ENCODE results near the gene DEPDC7. TPM values are rescaled to one million over a fixed set of nuclear protein-coding genes. Genes with fewer than 3 reads are reported as not detected.

DEPDC7 gene

GRCh38 chr11:33064033-33064825, 48.6 kb downstream of the DEPDC7 start:
- Histone ChIP-seq H3K4me2 (ENCODE audit: low read length) (no peak overlapping the region), H3K27me3 (ENCODE audit: control insufficient read depth, insufficient read depth, low read length) (no peaks in the 10 kb centered on the region), H3K9ac (ENCODE audit: low read depth, low read length) (no peak overlapping the region), H3K4me1 (ENCODE audit: control insufficient read depth, insufficient read depth, low read length) (peaks cover 14% of the 10 kb centered on the region), H3K4me3 (ENCODE audit: low read length) (no peak overlapping the region), H3K36me3 (ENCODE audit: insufficient read depth, low read length) (peaks cover 42% of the 10 kb centered on the region), H3K9me3 (replicated peaks; ENCODE audit: low read length) (no peaks in the 10 kb centered on the region)

GRCh38 chr11:33064866-33065265, 49.2 kb downstream of the DEPDC7 start:
- Histone ChIP-seq H3K9ac (ENCODE audit: low read depth, low read length) (no peak overlapping the region), H3K27me3 (ENCODE audit: control insufficient read depth, insufficient read depth, low read length) (no peaks in the 10 kb centered on the region), H3K4me2 (ENCODE audit: low read length) (no peak overlapping the region), H3K36me3 (ENCODE audit: insufficient read depth, low read length) (peaks cover 40% of the 10 kb centered on the region), H3K9me3 (replicated peaks; ENCODE audit: low read length) (no peaks in the 10 kb centered on the region), H3K4me1 (ENCODE audit: control insufficient read depth, insufficient read depth, low read length) (peaks cover 14% of the 10 kb centered on the region), H3K4me3 (ENCODE audit: low read length) (no peak overlapping the region)

- H3K4me1 ChIP-seq (ENCODE audit: control insufficient read depth, insufficient read depth, low read length): peaks cover 14% of the 10 kb centered on the region
- peaks cover 38% of the 10 kb centered on the region for H3K36me3 ChIP-seq (ENCODE audit: insufficient read depth, low read length)
- no peaks in the 10 kb centered on the region for H3K27me3 ChIP-seq (ENCODE audit: control insufficient read depth, insufficient read depth, low read length)
- H3K4me3 ChIP-seq (ENCODE audit: low read length): no peak overlapping the region
- H3K9me3 ChIP-seq (replicated peaks; ENCODE audit: low read length): no peaks in the 10 kb centered on the region
- H3K9ac ChIP-seq (ENCODE audit: low read depth, low read length): no peak overlapping the region
- no peak overlapping the region for H3K4me2 ChIP-seq (ENCODE audit: low read length)
Observed at GRCh38 chr11:33065445-33066178, 49.9 kb downstream of the DEPDC7 start.

GRCh38 chr11:33067294-33067693, 51.6 kb downstream of the DEPDC7 start:
- Histone ChIP-seq H3K9ac (ENCODE audit: low read depth, low read length) (no peak overlapping the region), H3K9me3 (replicated peaks; ENCODE audit: low read length) (no peaks in the 10 kb centered on the region), H3K36me3 (ENCODE audit: insufficient read depth, low read length) (peaks cover 43% of the 10 kb centered on the region), H3K4me2 (ENCODE audit: low read length) (no peak overlapping the region), H3K4me1 (ENCODE audit: control insufficient read depth, insufficient read depth, low read length) (peaks cover 4% of the 10 kb centered on the region), H3K4me3 (ENCODE audit: low read length) (no peak overlapping the region), H3K27me3 (ENCODE audit: control insufficient read depth, insufficient read depth, low read length) (no peaks in the 10 kb centered on the region)

GRCh38 chr11:33068611-33069340, 53.1 kb downstream of the DEPDC7 start:
- Histone ChIP-seq H3K36me3 (ENCODE audit: insufficient read depth, low read length) (peaks cover 57% of the 10 kb centered on the region), H3K4me2 (ENCODE audit: low read length) (no peak overlapping the region), H3K9me3 (replicated peaks; ENCODE audit: low read length) (no peaks in the 10 kb centered on the region), H3K27me3 (ENCODE audit: control insufficient read depth, insufficient read depth, low read length) (no peaks in the 10 kb centered on the region), H3K4me3 (ENCODE audit: low read length) (no peak overlapping the region), H3K4me1 (ENCODE audit: control insufficient read depth, insufficient read depth, low read length) (peaks cover under 1% of the 10 kb centered on the region), H3K9ac (ENCODE audit: low read depth, low read length) (no peak overlapping the region)

- Histone ChIP-seq H3K36me3 (ENCODE audit: insufficient read depth, low read length) (peaks cover 54% of the 10 kb centered on the region), H3K4me3 (ENCODE audit: low read length) (no peak overlapping the region), H3K27me3 (ENCODE audit: control insufficient read depth, insufficient read depth, low read length) (no peaks in the 10 kb centered on the region), H3K9ac (ENCODE audit: low read depth, low read length) (no peak overlapping the region), H3K4me1 (ENCODE audit: control insufficient read depth, insufficient read depth, low read length) (no peaks in the 10 kb centered on the region), H3K9me3 (replicated peaks; ENCODE audit: low read length) (no peaks in the 10 kb centered on the region), H3K4me2 (ENCODE audit: low read length) (no peak overlapping the region)
Observed at GRCh38 chr11:33072465-33072864, 56.8 kb downstream of the DEPDC7 start.

Small RNA genes lying within 50 kb of the gene (small RNA-seq; reads per million reads assigned to genes)
- gene RF00019: not detected

All from skeletal muscle satellite cell (primary cell).